Measurements from ENCODE around the gene EYA4.
"Not testable (repeated sequence)": the region's sequence is repeated elsewhere in the genome, so short reads cannot be mapped to it uniquely, and the experiment has no call there.

The EYA4 gene

DNA sequence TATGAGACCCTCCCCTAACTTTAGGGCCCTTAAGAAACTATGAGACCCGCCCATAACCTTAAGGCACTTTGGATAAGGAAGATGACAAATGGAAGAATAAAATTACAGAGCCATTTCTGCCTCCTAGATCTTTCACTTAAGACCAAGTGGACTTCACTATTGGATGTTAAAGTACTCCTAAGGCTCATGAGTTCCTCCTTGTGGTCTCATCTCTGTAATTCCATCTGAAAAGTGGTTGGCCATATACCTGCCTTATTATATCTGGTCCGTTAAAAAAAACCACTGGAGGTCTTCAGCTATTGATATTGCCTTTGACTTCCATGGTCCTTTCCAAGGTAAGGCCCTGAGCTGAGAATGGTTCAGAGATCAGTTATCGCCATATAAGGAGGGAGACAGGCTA, 310.3 kb downstream of the EYA4 start:
- Histone ChIP-seq H3F3A (ENCODE audit: insufficient read depth) (no peaks in the 10 kb centered on the region), H3K4me3 (ENCODE audit: insufficient read depth, low read length, poor library complexity, severe bottlenecking) (no peak overlapping the region), H3K9me2 (replicated peaks; ENCODE audit: insufficient read depth, low read length) (no peaks in the 10 kb centered on the region), H3K27ac (ENCODE audit: low read depth, low read length) (no peak overlapping the region), H2AFZ (ENCODE audit: low read depth, low read length, severe bottlenecking) (no peak overlapping the region), H3K79me2 (ENCODE audit: insufficient read depth, low read length) (no peaks in the 10 kb centered on the region), H3K9me3 (ENCODE audit: insufficient read depth, low read length) (no peaks in the 10 kb centered on the region), H3K4me2 (ENCODE audit: low read depth, low read length, poor library complexity, severe bottlenecking) (no peak overlapping the region), H3K36me3 (ENCODE audit: low read length) (no peaks in the 10 kb centered on the region), H3K27me3 (ENCODE audit: low read length) (no peaks in the 10 kb centered on the region), H3K9ac (ENCODE audit: low read length) (no peak overlapping the region), H4K20me1 (ENCODE audit: low read depth, low read length) (no peaks in the 10 kb centered on the region)
- TF ChIP-seq EZH2phosphoT487 (conservative IDR thresholded peaks at IDR 0.05; ENCODE audit: low read length), result no peak
- TF ChIP-seq, protein P1, sequence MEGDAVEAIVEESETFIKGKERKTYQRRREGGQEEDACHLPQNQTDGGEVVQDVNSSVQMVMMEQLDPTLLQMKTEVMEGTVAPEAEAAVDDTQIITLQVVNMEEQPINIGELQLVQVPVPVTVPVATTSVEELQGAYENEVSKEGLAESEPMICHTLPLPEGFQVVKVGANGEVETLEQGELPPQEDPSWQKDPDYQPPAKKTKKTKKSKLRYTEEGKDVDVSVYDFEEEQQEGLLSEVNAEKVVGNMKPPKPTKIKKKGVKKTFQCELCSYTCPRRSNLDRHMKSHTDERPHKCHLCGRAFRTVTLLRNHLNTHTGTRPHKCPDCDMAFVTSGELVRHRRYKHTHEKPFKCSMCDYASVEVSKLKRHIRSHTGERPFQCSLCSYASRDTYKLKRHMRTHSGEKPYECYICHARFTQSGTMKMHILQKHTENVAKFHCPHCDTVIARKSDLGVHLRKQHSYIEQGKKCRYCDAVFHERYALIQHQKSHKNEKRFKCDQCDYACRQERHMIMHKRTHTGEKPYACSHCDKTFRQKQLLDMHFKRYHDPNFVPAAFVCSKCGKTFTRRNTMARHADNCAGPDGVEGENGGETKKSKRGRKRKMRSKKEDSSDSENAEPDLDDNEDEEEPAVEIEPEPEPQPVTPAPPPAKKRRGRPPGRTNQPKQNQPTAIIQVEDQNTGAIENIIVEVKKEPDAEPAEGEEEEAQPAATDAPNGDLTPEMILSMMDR (IDR thresholded peaks at IDR 0.05; ENCODE audit: insufficient read depth, low read length, poor library complexity, severe bottlenecking), result no peak

DNA sequence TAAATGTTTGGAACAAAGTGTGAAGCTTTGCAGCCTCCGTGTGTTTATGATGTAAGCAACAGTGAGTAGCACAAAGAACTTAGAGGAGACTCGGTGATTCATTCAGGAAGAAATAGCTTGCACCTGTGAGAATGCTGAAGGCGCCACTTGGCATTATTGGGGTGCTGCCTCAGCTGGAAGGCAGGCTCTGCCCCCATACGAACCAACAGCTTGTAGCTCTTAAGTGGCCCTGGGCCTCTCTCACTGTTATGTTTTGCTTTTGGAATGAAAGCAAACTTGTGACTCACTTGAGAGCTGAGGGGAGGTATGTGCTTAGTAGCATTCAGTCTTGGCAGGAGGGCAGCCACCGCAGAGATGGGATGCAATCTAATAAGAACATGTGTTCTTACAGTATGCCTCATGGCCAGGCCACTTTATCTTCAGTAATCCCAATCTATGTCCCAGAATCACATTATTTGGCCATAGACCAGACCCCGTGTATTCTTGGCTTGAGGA, 310.7 kb downstream of the EYA4 start:
- no peak overlapping the region for H3K27ac ChIP-seq (ENCODE audit: low read depth, low read length)

GRCh38 chr6:133553652-133554051, 312.5 kb downstream of the EYA4 start:
- H3K9me3 ChIP-seq (ENCODE audit: insufficient read depth, low read length), result no peaks in the 10 kb centered on the region
- no peak overlapping the region for H3K4me3 ChIP-seq (ENCODE audit: insufficient read depth, low read length, poor library complexity, severe bottlenecking)
- H3K79me2 ChIP-seq (ENCODE audit: insufficient read depth, low read length), result no peaks in the 10 kb centered on the region
- H3K4me2 ChIP-seq (ENCODE audit: low read depth, low read length, poor library complexity, severe bottlenecking), result no peak overlapping the region
- no peak overlapping the region for H3K27ac ChIP-seq (ENCODE audit: low read depth, low read length)
- H3K27me3 ChIP-seq (ENCODE audit: low read length), result no peaks in the 10 kb centered on the region
- TF ChIP-seq, protein P1 (IDR thresholded peaks at IDR 0.05; ENCODE audit: insufficient read depth, low read length, poor library complexity, severe bottlenecking), result peak; percentile 46
- no peak for TF ChIP-seq EZH2phosphoT487 (conservative IDR thresholded peaks at IDR 0.05; ENCODE audit: low read length)
- H3K9ac ChIP-seq (ENCODE audit: low read length), result no peak overlapping the region
- no peak overlapping the region for H2AFZ ChIP-seq (ENCODE audit: low read depth, low read length, severe bottlenecking)
- H3K9me2 ChIP-seq (replicated peaks; ENCODE audit: insufficient read depth, low read length), result no peaks in the 10 kb centered on the region
- no peaks in the 10 kb centered on the region for H4K20me1 ChIP-seq (ENCODE audit: low read depth, low read length)
- no peaks in the 10 kb centered on the region for H3F3A ChIP-seq (ENCODE audit: insufficient read depth)
- H3K36me3 ChIP-seq (ENCODE audit: low read length), result no peaks in the 10 kb centered on the region

More for the DNA sequence above, 310.7 kb downstream of the EYA4 start:
- TF ChIP-seq, protein P1 (IDR thresholded peaks at IDR 0.05; ENCODE audit: insufficient read depth, low read length, poor library complexity, severe bottlenecking), result no peak
- no peak for TF ChIP-seq EZH2phosphoT487 (conservative IDR thresholded peaks at IDR 0.05; ENCODE audit: low read length)
- Histone ChIP-seq H3K9me3 (ENCODE audit: insufficient read depth, low read length) (no peaks in the 10 kb centered on the region), H3K4me3 (ENCODE audit: insufficient read depth, low read length, poor library complexity, severe bottlenecking) (no peak overlapping the region), H2AFZ (ENCODE audit: low read depth, low read length, severe bottlenecking) (no peak overlapping the region), H3K27me3 (ENCODE audit: low read length) (no peaks in the 10 kb centered on the region), H3K79me2 (ENCODE audit: insufficient read depth, low read length) (no peaks in the 10 kb centered on the region), H3K4me2 (ENCODE audit: low read depth, low read length, poor library complexity, severe bottlenecking) (no peak overlapping the region), H3K36me3 (ENCODE audit: low read length) (no peaks in the 10 kb centered on the region), H3K9me2 (replicated peaks; ENCODE audit: insufficient read depth, low read length) (no peaks in the 10 kb centered on the region), H4K20me1 (ENCODE audit: low read depth, low read length) (no peaks in the 10 kb centered on the region), H3K9ac (ENCODE audit: low read length) (no peak overlapping the region), H3F3A (ENCODE audit: insufficient read depth) (no peaks in the 10 kb centered on the region)

DNA sequence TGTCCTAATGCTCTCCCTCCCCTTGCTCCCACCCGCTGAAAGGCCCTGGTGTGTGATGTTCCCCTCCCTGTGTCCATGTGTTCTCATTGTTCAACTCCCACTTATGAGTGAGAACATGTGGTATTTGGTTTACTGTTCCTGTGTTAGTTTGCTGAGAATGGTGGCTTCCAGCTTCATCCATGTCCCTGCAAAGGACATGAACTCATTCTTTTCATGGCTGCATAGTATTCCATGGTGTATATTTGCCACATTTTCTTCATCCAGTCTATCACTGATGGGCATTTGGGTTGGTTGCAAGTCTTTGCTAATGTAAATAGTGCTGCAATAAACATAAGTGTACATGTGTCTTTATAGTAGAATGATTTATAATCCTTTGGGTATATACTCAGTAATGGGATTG, 313.0 kb downstream of the EYA4 start:
- not testable (repeated sequence) for H3K79me2 ChIP-seq (ENCODE audit: insufficient read depth, low read length); H3K9me3 ChIP-seq (ENCODE audit: insufficient read depth, low read length); H3F3A ChIP-seq (ENCODE audit: insufficient read depth); H3K9me2 ChIP-seq (replicated peaks; ENCODE audit: insufficient read depth, low read length); H2AFZ ChIP-seq (ENCODE audit: low read depth, low read length, severe bottlenecking); H3K27ac ChIP-seq (ENCODE audit: low read depth, low read length); H3K4me3 ChIP-seq (ENCODE audit: insufficient read depth, low read length, poor library complexity, severe bottlenecking); H3K27me3 ChIP-seq (ENCODE audit: low read length); H4K20me1 ChIP-seq (ENCODE audit: low read depth, low read length); H3K36me3 ChIP-seq (ENCODE audit: low read length); H3K9ac ChIP-seq (ENCODE audit: low read length); H3K4me2 ChIP-seq (ENCODE audit: low read depth, low read length, poor library complexity, severe bottlenecking)

All from SU-DHL-6 (cell line).